DND-41 (cell line): Measurements from ENCODE around the gene FAM78A.

Source experiments
- EZH2 ChIP-seq: IDR thresholded peaks from 3 replicates; pipeline ENCODE4 v1.6.1; 2012; ENCODE audit warnings: borderline replicate concordance, low read depth, mild to moderate bottlenecking, moderate library complexity, low read length, inconsistent platforms; ENCODE audit not compliant: severe bottlenecking
- TF ChIP-seq, protein P1 (sequence below): IDR thresholded peaks from 2 replicates; pipeline ENCODE4 v1.5.1; 2012; ENCODE audit warnings: borderline replicate concordance, low read length, moderate library complexity, mild to moderate bottlenecking; ENCODE audit not compliant: poor library complexity, severe bottlenecking; ENCODE audit errors: extremely low read depth

DNA sequence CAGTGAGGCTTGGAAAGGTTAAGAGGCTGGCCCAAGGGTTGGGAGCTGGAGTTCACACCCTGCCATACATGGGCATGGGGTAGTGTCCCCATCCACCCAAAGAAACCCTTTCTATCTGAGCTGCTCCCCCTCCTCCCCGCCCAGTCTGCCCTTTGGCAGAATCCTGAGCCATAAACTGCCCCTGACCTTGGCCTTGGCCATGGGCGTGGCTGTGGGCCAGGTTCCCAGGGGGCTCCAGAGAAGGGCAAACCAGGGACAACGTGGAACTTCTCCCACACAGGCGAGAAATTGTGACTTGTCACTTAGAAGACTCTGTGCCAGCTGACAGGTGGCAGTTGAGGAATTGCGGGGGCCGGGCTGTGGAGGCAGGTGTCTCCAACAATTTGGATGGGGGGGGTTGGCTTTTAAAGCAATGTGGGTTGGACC is 4.8 kb downstream of the FAM78A start:
- TF ChIP-seq, protein P1, sequence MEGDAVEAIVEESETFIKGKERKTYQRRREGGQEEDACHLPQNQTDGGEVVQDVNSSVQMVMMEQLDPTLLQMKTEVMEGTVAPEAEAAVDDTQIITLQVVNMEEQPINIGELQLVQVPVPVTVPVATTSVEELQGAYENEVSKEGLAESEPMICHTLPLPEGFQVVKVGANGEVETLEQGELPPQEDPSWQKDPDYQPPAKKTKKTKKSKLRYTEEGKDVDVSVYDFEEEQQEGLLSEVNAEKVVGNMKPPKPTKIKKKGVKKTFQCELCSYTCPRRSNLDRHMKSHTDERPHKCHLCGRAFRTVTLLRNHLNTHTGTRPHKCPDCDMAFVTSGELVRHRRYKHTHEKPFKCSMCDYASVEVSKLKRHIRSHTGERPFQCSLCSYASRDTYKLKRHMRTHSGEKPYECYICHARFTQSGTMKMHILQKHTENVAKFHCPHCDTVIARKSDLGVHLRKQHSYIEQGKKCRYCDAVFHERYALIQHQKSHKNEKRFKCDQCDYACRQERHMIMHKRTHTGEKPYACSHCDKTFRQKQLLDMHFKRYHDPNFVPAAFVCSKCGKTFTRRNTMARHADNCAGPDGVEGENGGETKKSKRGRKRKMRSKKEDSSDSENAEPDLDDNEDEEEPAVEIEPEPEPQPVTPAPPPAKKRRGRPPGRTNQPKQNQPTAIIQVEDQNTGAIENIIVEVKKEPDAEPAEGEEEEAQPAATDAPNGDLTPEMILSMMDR: no peak
- TF ChIP-seq EZH2: no peak
